Mesenchymal stem cell (in vitro differentiated cells and primary cell): ENCODE results near the gene CLDN15.

Experiments
- DNase-seq: peaks from one replicate; pipeline ENCODE4 v3.0.0-alpha.2; 2013
- H2AFZ ChIP-seq: one replicate; pipeline ENCODE4 v1.6.1; 2013; ENCODE audit warnings: low read depth, mild to moderate bottlenecking, control low read depth, inconsistent platforms, low read length, moderate library complexity
- H2AK5ac ChIP-seq: 2 replicates; pipeline ENCODE4 v1.6.1; 2013; ENCODE audit warnings: low read length, moderate library complexity, mild to moderate bottlenecking, inconsistent platforms; ENCODE audit not compliant: severe bottlenecking
- H2BK120ac ChIP-seq: one replicate; pipeline ENCODE4 v1.6.1; 2013; ENCODE audit warnings: low read depth, mild to moderate bottlenecking, inconsistent platforms, low read length, moderate library complexity
- H2BK12ac ChIP-seq, 2 experiments: one replicate each; pipeline ENCODE4 v1.6.1; 2013; ENCODE audit warnings: inconsistent platforms in 2 of 2, low read length in 2 of 2, mild to moderate bottlenecking in 2 of 2, moderate library complexity in 2 of 2, control low read depth in 1 of 2
- H2BK15ac ChIP-seq: one replicate; pipeline ENCODE4 v1.6.1; 2013; ENCODE audit warnings: mild to moderate bottlenecking, low read depth, inconsistent platforms; ENCODE audit not compliant: poor library complexity, severe bottlenecking
- H2BK5ac ChIP-seq: 2 replicates; pipeline ENCODE4 v1.6.1; 2013; ENCODE audit warnings: low read depth, mild to moderate bottlenecking, low read length, control low read depth, inconsistent platforms; ENCODE audit not compliant: poor library complexity, severe bottlenecking
- H3K14ac ChIP-seq, 2 experiments: one replicate each; pipeline ENCODE4 v1.6.1; 2013; ENCODE audit warnings: inconsistent platforms in 2 of 2, low read length in 2 of 2, control low read depth in 1 of 2, mild to moderate bottlenecking in 1 of 2, moderate library complexity in 1 of 2
- H3K18ac ChIP-seq, 2 experiments: one replicate each; pipeline ENCODE4 v1.6.1; 2013; ENCODE audit warnings: inconsistent platforms in 2 of 2, low read length in 2 of 2, control low read depth in 1 of 2, low read depth in 1 of 2, mild to moderate bottlenecking in 1 of 2
- H3K23ac ChIP-seq, 2 experiments: one replicate each; pipeline ENCODE4 v1.6.1; 2013; ENCODE audit warnings: inconsistent platforms in 2 of 2, low read length in 2 of 2, mild to moderate bottlenecking in 2 of 2, moderate library complexity in 2 of 2, control low read depth in 1 of 2
- H3K27ac ChIP-seq: 2 replicates; pipeline ENCODE4 v1.5.1; 2013; ENCODE audit warnings: mild to moderate bottlenecking, moderate library complexity, low read length, control low read depth, inconsistent platforms; ENCODE audit not compliant: poor library complexity, severe bottlenecking
- H3K27me3 ChIP-seq, 2 experiments: 2 replicates each; pipeline versions ENCODE4 v1.6.1 to v1.7.0; 2013; ENCODE audit warnings: low read length in 2 of 2, mild to moderate bottlenecking in 2 of 2, moderate library complexity in 2 of 2, control low read depth in 1 of 2, inconsistent platforms in 1 of 2; ENCODE audit not compliant: control insufficient read depth in 1 of 2, insufficient read depth in 1 of 2
- H3K36me3 ChIP-seq, 2 experiments: 2 replicates each; pipeline versions ENCODE4 v1.6.1 to v1.7.0; 2013; ENCODE audit warnings: low read length in 2 of 2, control low read depth in 1 of 2, inconsistent platforms in 1 of 2, low read depth in 1 of 2, mild to moderate bottlenecking in 1 of 2; ENCODE audit not compliant: insufficient read depth in 2 of 2, control insufficient read depth in 1 of 2
- H3K4ac ChIP-seq, 2 experiments: one replicate each; pipeline ENCODE4 v1.6.1; 2013; ENCODE audit warnings: inconsistent platforms in 2 of 2, low read length in 2 of 2, mild to moderate bottlenecking in 2 of 2, moderate library complexity in 2 of 2, control low read depth in 1 of 2, low read depth in 1 of 2
- H3K4me1 ChIP-seq: 2 replicates; pipeline ENCODE4 v1.6.1; 2013; ENCODE audit warnings: low read depth, low read length, control low read depth; ENCODE audit not compliant: control insufficient read depth, insufficient read depth
- H3K4me2 ChIP-seq: 2 replicates; pipeline ENCODE4 v1.6.1; 2013; ENCODE audit warnings: low read length, mild to moderate bottlenecking, inconsistent platforms; ENCODE audit not compliant: poor library complexity, severe bottlenecking
- H3K4me3 ChIP-seq, 2 experiments: 2 replicates each; pipeline versions ENCODE4 v1.5.1 to v1.7.0; 2013; ENCODE audit warnings: low read length in 2 of 2, mild to moderate bottlenecking in 2 of 2, control low read depth in 1 of 2, low read depth in 1 of 2; ENCODE audit not compliant: insufficient read depth in 1 of 2
- H3K79me1 ChIP-seq: replicated peaks from 2 replicates; pipeline ENCODE4 v1.6.1; 2013; ENCODE audit warnings: mild to moderate bottlenecking, control low read depth, low read length, inconsistent platforms; ENCODE audit not compliant: poor library complexity, severe bottlenecking
- H3K9ac ChIP-seq: 2 replicates; pipeline ENCODE4 v1.7.0; 2013; ENCODE audit warnings: mild to moderate bottlenecking, low read length, moderate library complexity
- H3K9me3 ChIP-seq: 2 replicates; pipeline ENCODE4 v1.7.0; 2013; ENCODE audit warnings: mild to moderate bottlenecking, low read length; ENCODE audit not compliant: control insufficient read depth
- H4K8ac ChIP-seq: one replicate; pipeline ENCODE4 v1.6.1; 2013; ENCODE audit warnings: inconsistent platforms, mild to moderate bottlenecking, low read length, moderate library complexity
- H4K91ac ChIP-seq: one replicate; pipeline ENCODE4 v1.6.1; 2013; ENCODE audit warnings: mild to moderate bottlenecking, low read length, inconsistent platforms
- WGBS: methylation state at CpG from one replicate; pipeline ENCODE4 v1.1.7; 2013; ENCODE audit warnings: mixed read lengths; 5-methylcytosine and 5-hydroxymethylcytosine counted together

The CLDN15 gene

GRCh38 chr7:101234636-101235035 lies 3.0 kb downstream of the CLDN15 start:
- no peaks in the 10 kb centered on the region for H3K27me3 ChIP-seq
- no peaks in the 10 kb centered on the region for H3K9me3 ChIP-seq
- no peak overlapping the region for H2BK120ac ChIP-seq
- H3K14ac ChIP-seq: no peak overlapping the region
- no peak overlapping the region for H3K9ac ChIP-seq
- WGBS: 92% methylated on average over 5 of the region's 5 CpGs
- no peak overlapping the region for H3K23ac ChIP-seq
- H2AK5ac ChIP-seq: no peak overlapping the region
- no peak overlapping the region for H3K4me3 ChIP-seq
- DNase-seq: no peak
- no peak overlapping the region for H3K4ac ChIP-seq
- no peak overlapping the region for H3K18ac ChIP-seq
- H4K8ac ChIP-seq: no peak overlapping the region
- no peak overlapping the region for H2BK5ac ChIP-seq
- H3K36me3 ChIP-seq: peaks cover 27 to 61% of the 10 kb centered on the region in 2 experiments
- H3K4me1 ChIP-seq: peaks cover 37% of the 10 kb centered on the region
- peaks cover 11% of the 10 kb centered on the region for H3K79me1 ChIP-seq
- H3K27ac ChIP-seq: no peak overlapping the region
- no peak overlapping the region for H3K4me2 ChIP-seq
- no peak overlapping the region for H2BK12ac ChIP-seq
- no peak overlapping the region for H2AFZ ChIP-seq
- H2BK15ac ChIP-seq: no peak overlapping the region
- H4K91ac ChIP-seq: no peak overlapping the region

- 87% methylated on average over 21 of the region's 21 CpGs for WGBS
- H3K18ac ChIP-seq: no peak overlapping the region
These were observed 3.6 kb downstream of the CLDN15 start for GRCh38 chr7:101233907-101234547.

GRCh38 chr7:101232141-101232850 lies 5.3 kb downstream of the CLDN15 start:
- Histone ChIP-seq H2BK12ac (no peak overlapping the region), H3K4me3 (no peak overlapping the region), H4K8ac (no peak overlapping the region), H3K79me1 (peaks cover 8% of the 10 kb centered on the region), H2AK5ac (no peak overlapping the region), H2BK15ac (no peak overlapping the region), H3K4me2 (peak overlapping the region; percentile 49), H2BK5ac (no peak overlapping the region), H3K4ac (no peak overlapping the region), H3K14ac (no peak overlapping the region), H3K9ac (no peak overlapping the region), H3K27ac (no peak overlapping the region), H3K9me3 (no peaks in the 10 kb centered on the region), H2AFZ (peak overlapping the region; percentile 14), H2BK120ac (no peak overlapping the region), H4K91ac (no peak overlapping the region), H3K18ac (no peak overlapping the region), H3K23ac (peak overlapping the region in 1 of 2 experiments; percentile 17), H3K4me1 (peaks cover 17% of the 10 kb centered on the region), H3K27me3 (no peaks in the 10 kb centered on the region), H3K36me3 (peaks cover 40 to 52% of the 10 kb centered on the region in 2 experiments)
- DNase-seq: no peak
- WGBS: 9% methylated on average over 40 of the region's 52 CpGs

More at GRCh38 chr7:101233907-101234547, 3.6 kb downstream of the CLDN15 start:
- Histone ChIP-seq H3K4me3 (no peak overlapping the region), H3K14ac (no peak overlapping the region), H2BK12ac (no peak overlapping the region), H2AK5ac (no peak overlapping the region), H3K4ac (no peak overlapping the region), H3K9ac (no peak overlapping the region), H3K79me1 (peaks cover 10% of the 10 kb centered on the region), H3K27ac (no peak overlapping the region), H3K4me1 (peaks cover 31% of the 10 kb centered on the region), H2BK120ac (no peak overlapping the region), H3K9me3 (no peaks in the 10 kb centered on the region), H2BK15ac (no peak overlapping the region), H3K27me3 (no peaks in the 10 kb centered on the region), H3K4me2 (no peak overlapping the region), H3K36me3 (peaks cover 28 to 57% of the 10 kb centered on the region in 2 experiments), H3K23ac (no peak overlapping the region), H4K91ac (no peak overlapping the region), H2BK5ac (no peak overlapping the region), H2AFZ (no peak overlapping the region), H4K8ac (no peak overlapping the region)
- DNase-seq: no peak

GRCh38 chr7:101231644-101232043 lies 6.0 kb downstream of the CLDN15 start:
- Histone ChIP-seq H3K4ac (no peak overlapping the region), H3K27me3 (no peaks in the 10 kb centered on the region), H3K4me3 (no peak overlapping the region), H3K79me1 (peaks cover 8% of the 10 kb centered on the region), H2BK5ac (no peak overlapping the region), H3K23ac (no peak overlapping the region), H3K27ac (no peak overlapping the region), H2AK5ac (no peak overlapping the region), H2BK15ac (no peak overlapping the region), H3K36me3 (peaks cover 41 to 49% of the 10 kb centered on the region in 2 experiments), H2BK12ac (no peak overlapping the region), H2AFZ (no peak overlapping the region), H3K18ac (no peak overlapping the region), H3K4me1 (peaks cover 13% of the 10 kb centered on the region), H4K91ac (no peak overlapping the region), H4K8ac (no peak overlapping the region), H3K9ac (no peak overlapping the region), H3K14ac (no peak overlapping the region), H2BK120ac (no peak overlapping the region), H3K9me3 (no peaks in the 10 kb centered on the region), H3K4me2 (no peak overlapping the region)
- 77% methylated on average over 7 of the region's 7 CpGs for WGBS
- no peak for DNase-seq
